HG03060 (cell line): ENCODE measurements around the gene LETM1.

Experiments used
- ATAC-seq: cut with Tn5 transposase; IDR thresholded peaks from one replicate; pipeline ENCODE4 v1.9.1; 2021; ENCODE audit warnings: low read depth, moderate number of reproducible peaks; ENCODE audit not compliant: unreplicated experiment

LETM1 gene

DNA sequence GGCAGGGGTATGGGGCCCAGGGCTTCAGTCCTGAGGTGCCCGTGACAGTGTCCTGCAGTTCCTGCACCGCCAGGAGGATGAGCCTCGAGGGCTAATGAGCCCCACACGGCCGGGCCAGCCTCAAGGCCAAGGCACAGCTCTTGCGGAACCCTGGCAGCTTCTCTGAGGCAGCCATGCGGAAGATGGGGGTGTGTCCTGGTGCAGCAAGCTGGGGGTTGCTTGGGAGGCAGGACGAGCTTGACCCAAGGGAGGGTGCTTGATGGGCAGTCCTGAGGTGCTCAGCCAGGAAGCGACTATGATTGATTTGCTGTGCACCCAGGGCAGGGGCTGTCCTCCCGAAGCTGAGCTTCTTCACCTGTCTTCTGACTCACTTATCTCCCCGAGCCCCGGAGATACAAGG lies 72.0 kb downstream of the LETM1 start:
- no peak for ATAC-seq

DNA sequence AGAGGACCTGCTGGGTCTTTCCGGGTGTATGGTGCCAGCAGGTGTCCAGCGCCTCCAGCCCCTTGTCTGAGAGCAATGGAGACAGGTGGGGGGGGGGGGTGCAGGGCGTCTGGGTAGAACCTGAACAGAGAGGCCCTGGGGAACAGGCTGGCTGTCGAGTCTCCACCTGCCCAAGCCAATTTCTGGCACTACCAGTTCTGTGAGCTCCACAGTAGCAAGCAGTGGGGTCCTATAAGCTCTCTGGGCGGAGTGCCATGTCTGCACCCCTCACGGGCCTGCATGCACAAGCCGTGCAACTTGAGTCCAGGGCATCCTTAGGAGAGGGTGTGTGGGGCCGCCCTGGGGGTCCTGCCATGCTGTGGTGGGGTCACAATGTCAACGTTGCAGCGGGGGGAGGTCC lies 72.9 kb downstream of the LETM1 start:
- ATAC-seq, result no peak

DNA sequence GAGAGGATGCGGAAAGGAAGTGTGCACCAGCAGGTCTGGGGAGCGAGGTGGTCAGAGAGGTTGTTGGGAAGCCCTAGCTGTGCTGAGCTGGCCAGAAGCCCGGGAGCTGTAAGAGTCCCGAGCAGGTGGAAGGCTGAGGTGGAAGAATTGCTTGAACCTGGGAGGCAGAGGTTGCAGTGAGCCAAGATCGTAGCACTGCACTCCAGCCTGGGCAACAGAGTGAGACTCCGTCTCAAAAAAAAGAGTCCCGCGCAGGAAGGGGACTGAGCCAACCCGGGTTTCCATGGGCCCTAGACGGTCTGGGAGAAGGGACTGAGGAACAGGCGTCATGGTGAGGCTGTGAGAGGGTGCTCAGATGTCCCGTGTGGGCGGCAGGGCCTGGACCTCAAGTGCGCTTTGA lies 75.5 kb downstream of the LETM1 start:
- ATAC-seq, result no peak

DNA sequence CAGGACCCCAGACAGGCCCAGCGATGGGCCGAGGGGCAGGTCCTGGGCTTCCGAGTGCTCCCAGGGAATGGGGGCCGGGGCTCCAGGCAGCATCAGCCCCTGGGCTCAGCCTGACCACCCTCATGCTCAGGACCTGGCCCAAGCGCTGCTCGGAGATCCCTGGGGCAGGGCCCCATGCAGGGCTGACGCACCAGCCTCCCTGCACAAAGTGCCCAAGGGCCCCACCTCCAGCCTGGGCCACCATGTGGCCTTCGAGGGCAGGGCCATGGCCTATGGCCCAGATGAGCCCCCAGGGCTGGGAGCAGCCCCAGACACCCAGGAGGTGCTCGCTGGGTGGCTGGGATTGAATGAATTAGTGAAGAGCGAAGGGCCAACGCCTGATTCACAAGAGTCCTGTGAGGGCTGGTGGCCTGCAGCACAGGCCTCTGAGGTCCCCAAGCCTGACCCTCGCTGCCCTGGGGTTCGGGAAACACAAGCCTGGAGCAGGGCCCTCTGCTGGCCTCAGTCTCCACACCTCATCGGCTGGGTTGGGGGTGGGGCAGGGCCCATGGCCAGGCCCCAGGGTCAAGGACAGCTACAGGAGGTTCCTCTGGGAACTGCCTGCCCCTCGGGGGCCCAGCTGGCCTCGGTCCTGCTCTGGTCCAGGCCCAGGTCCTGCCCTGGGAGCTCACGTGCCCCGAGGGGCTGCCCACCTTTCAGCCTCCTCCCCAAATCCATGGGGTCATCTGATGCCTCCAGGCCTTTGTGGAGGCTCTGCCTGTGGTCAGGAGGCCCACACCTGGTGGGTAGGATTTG lies 76.2 kb downstream of the LETM1 start:
- ATAC-seq, result no peak

DNA sequence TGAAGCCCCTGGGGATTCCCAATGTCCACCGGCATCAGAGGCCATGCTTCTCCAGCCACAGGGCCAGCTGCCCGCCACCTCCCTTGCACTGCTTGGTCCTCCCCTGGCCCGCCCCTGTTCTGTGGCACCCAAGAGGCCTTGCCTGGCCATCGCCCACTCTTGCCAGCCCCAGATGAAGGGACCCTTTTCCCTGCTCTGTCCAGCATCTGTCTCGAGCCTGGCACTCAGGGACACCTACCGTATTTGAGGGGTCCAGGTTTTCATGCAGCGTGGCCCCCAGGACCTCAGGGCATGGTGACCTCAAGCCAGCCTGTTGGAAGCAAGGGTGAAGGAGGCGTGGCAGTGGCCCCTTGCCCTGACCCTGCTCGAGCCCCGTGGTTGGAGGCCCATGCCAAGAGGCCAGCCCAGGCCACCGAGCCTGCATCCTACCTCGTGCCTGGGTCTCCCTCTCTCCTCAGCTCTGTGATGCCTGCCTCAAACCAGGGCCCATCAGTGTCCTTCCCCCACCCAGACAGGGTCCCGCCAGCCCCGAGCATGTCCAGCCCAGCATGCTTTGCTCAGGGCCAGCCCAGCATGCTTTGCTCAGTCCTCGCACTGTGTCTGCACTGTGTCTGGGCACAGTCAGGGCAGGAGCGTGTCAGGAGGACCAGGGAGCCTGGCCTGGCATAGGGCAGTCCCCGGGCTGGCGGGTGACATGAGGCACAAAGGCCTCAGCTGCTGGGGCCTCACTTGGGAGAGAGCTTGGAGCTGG lies 77.1 kb downstream of the LETM1 start:
- no peak for ATAC-seq

DNA sequence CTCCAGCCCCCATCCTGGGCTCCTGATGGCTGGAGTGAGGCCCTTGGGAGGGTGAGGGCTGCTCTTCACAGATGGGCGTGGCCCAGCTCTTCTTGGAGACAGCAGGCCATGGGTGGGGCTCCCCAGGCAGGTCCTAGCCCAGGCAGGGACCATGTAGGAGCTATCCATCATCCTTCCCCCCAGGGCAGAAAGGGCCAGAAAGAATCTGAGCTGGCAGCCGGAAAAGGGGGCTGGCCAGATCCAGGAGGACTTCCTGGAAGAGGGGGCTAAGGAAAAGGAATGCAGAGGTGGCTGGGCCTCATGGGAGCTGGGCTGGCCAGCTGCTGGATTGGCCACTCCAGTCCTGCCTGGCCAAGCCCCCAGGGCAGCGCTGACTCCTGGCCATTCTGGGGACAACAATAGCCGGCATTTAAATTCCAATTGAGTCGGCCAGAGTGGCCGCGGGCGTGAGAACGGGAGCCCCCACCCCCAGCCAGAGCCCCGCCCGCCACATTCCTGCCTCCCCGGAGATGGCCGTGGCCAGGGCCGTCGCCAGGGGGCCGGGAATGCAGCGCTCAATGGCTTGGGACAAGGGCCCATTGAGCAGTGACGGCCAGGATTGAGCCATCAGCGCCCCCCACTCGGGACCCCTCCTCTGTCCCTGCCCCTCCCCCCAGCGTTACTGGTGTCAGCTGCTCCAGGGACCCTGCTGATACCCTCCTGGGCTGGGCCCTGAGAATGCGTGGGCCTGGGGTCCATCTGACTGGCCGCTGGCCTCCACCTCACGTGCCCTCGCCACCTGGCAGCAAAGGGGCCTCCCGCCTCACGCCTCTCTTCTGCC lies 77.9 kb downstream of the LETM1 start:
- no peak for ATAC-seq

DNA sequence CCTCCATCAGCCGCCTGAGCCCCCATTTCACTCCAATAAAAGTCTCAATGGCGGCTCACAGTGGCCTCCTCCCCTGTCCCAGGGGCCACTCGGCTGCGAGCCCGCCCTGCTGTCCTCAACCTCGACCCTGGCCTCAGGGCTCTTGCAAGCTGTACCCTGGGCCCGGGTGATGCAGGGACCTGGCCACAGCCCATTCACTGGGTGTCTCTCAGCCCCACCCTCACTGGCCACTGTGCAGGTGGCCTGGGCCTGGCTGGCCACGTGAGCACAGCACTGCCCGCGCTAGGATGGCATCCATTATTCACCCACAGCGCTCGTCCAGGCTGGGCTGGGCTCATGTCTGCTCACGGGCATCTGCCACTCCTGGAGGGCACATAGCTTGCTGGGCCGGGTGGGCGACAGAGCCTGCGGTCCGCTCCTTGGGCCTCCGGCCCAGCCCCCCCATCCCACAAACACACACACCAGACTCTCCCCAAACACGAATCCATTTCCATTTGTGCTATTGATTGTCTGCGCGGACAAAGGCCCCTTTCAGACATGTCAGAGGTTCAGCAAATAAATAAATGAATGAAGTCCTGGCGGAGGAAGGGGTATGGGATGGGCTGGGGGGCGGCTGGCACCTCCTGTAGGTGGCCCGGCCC lies 79.3 kb downstream of the LETM1 start:
- no peak for ATAC-seq

DNA sequence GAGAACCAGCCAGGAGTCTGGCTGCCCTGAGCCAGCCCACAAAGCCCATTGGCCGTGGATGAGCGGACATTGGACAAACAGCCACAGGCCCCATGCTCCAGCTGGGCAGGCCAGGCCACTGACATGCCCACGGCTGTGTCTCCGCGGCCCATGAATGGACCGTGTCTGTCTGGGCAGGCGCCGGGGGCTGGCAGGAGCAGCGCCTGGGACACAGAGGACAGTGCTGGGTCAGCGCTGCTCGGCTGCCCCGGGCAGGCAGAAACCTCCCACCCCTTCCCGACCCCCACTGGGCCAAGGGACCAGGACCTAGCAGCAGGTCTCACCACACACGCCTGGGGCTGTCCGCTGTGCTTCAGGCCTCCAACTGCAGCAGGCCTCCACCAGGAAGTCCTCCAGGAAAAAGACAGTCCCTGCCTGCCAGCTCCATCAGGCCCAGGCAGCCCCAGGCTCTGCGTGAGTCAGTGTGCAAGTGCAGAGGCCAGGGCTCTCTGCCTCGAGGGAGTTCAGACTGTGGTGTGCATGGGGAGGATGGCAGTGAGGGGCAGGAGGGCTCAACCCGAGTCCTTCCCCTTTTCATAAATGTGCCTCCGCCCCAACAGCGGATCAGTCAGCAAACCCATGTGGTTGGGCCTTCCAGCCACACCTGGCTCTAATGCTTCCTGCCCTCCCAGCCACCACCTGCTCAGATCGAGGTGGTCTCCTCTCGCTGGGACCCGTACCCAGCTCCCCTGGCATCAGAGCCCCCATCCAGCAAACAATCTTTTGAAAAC lies 80.0 kb downstream of the LETM1 start:
- ATAC-seq, result no peak

DNA sequence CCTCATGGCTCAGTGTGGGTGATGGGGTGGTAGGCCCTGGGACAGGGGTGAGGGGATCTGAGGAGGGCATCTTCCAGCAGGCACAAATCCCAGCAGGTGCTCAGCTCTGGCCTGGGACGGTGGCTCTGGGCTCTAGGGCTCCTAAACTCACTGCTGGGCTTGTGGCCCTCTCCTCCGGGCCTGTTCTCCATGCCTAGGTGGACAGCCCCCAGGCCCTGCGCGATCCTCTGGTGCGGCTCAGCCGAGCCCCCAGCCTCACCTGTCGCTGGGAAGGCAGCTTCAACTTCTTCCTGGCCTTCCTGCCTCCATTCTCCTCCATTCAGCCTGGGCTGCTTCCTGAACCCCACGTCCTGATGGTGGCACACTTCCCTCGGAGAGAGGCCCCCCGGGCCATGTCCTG lies 82.2 kb downstream of the LETM1 start:
- no peak for ATAC-seq

DNA sequence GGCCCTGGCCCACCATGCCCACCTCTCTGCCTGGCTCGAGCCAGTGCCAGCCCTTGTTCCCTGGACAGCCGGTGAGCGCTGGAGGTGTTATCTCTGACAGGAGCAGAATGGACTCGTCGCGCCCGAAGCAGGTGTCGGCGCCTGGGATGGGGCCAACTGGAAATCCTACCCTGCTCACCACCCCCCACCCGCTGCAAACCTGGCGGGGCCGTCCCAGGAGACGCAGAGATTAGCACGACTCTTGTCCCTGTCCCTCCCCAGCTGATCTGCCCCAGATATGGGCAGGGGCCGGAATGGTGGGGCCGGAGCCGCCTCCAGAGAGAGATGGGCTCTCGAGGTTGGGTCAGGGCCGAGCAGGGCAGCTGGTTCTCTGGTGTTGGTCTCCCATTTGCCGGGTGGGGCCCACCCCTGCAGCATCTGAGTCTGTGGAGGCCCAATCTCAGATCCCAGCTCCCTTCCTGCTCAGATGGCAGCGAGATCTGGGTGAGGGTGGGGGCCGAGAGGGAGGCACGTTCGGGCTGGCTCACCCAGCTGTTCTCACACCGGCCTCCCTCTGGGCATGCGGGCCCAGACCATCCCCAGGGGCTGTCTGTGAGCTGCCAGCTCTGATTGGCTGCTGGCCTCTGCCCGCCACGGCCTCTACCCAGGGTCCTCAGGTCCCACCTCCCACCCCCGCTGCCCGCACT lies 83.0 kb downstream of the LETM1 start:
- no peak for ATAC-seq

DNA sequence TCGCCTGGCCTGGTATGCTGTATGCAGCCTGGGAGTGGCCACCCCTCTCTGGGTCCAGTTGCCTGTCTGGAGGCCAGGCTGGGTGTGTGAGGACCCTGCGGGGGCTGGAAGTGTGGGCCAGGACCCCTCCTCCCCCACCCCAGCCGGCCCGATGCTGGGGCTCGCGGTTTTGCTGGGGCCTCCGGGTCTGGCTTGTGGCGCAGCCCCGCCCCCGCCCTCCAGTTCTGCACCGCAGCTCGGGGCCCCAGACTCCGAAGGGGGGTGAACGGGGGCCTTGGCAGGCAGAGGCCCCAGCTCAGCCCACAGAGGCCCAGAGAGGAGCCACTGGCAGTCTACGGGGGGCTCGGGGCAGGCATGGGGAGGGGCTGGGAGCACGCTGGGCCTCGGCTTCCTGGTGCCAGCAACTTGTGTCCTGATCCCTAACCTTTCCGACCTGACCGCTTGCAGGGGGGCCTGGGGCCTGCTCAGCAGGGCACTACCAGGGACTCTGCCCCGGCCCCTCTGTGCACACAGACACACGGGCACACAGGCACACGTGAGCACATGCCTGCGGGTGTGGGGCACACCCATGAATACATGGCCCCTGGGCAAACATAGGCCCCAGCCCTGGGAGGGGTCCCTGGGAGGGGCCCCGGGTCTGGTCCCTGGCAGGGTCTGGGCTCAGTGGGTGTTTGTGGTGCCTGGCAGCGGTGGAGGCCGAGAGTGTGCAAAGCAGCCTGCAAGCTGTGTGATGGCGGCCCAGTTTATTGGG lies 84.2 kb downstream of the LETM1 start:
- ATAC-seq, result no peak

DNA sequence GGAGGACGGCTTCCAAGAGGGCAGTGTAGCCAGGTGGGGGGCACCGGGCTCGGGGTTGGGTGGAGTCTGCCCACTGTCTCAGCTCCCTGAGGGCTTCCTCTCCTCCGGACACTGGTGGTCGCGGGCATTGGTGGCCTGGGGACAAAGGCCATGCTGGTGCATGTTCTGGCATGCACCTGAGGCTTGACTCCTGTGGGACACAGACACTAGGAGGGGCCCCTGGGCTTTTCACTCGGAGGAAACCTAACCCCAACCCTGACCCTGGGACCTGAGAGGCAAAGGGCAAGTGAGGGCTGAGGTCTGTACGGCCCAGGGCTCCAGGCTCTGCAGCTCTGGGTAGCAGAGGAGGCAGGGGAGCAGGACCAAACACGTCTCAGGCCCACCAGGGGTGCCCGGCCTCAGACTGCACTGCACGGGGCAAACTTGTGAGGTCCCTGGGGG lies 85.1 kb downstream of the LETM1 start:
- ATAC-seq, result no peak

DNA sequence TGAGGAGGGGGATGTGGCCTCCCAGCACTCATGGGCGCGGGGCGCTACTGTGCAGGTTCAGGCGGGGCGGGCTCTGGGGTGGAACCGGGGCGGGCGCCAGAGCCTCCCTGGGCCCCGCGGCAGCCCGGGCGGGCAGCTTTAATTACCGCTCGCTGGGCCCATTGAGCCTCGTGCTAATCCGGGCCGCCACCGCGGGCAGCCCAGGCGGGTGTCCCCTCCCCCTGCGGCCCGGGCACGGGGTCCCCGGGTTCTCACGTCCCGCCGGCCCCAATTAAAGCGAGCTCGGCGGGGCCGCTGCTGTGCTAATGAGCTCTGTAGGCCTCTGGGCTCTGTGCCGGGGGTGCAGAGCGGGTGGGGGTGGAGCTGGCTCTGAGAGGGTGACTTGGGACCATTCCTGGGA lies 85.7 kb downstream of the LETM1 start:
- no peak for ATAC-seq

DNA sequence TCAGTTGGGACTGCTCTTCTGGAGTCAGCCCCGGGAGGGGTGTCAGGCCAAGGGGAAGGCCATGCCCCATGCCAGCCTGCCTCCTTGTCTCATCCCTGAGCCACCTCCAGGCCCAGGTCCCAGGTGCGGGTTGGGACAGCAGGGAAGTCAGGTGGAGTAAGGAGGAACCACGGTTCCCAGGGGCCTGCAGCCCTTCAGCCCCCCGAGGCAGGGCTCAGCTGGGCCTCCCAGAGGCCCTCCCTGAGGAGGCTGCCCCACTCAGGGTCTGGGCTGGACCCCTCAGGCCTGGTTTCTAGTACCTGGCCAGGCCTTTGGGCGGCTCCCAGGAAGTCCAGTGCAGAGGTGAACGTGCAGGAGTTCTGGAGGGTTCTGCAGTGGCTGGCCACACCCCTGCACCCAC lies 86.3 kb downstream of the LETM1 start:
- ATAC-seq, result no peak

DNA sequence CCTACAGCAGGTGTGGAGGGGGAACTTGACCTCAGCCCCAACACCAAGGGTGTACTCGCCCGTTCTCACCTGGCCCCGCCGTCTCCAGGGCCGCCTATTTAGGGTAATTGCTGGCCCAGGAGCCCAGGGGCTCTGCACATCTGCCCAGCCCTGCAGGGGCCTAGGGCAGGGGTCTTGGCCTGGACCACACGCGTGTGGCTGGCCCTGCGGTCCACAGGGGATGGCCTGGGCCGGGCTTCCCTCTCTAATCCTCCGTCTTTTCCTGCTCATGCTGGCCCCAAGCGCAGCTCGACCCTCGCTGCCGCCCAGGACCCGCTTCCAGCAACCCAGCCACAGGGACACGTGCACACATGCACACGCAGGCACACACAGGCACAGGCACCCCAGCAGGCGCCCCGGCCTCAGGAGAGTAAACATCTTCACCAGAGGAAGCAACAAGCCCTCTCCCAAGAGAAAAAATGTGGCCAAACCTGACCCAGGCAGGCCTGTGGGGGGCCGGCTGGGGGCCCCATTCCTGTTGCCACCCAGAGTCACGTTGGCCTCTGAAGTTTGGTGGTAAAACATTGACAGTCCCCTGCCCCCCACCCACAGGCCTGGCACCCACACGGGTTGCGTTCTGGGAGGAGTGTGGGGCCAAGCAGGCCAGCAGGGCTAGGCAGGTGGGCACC lies 87.5 kb downstream of the LETM1 start:
- no peak for ATAC-seq

DNA sequence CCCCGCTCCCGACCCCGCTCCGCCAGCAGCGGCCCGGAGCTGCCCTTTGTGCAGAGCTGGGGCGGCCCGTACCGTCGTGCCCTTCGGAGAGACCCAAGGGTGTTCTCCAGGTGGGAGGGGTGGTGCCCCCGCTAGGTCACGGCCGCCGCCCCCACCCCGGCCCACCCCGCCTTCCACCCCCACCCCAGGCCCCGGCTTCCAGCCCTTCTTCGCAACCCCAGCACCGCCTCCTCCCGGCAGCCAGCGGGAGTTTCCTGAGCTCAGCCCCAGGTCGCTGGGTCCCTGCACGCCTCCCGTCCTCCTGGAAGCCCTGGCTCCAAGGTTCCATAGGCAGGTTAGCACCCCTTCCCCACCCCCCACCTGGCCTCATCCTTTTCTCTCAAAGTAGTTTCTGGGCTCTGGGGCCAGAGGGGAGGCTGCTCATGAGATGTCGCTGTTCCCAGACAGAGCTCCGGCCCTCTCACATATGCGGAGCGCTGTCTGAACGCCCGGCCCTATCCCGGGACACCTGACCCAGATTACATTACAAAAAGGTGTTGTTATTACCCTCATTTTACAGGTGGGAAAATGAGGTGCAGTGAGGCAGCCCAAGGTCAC lies 88.1 kb downstream of the LETM1 start:
- no peak for ATAC-seq

DNA sequence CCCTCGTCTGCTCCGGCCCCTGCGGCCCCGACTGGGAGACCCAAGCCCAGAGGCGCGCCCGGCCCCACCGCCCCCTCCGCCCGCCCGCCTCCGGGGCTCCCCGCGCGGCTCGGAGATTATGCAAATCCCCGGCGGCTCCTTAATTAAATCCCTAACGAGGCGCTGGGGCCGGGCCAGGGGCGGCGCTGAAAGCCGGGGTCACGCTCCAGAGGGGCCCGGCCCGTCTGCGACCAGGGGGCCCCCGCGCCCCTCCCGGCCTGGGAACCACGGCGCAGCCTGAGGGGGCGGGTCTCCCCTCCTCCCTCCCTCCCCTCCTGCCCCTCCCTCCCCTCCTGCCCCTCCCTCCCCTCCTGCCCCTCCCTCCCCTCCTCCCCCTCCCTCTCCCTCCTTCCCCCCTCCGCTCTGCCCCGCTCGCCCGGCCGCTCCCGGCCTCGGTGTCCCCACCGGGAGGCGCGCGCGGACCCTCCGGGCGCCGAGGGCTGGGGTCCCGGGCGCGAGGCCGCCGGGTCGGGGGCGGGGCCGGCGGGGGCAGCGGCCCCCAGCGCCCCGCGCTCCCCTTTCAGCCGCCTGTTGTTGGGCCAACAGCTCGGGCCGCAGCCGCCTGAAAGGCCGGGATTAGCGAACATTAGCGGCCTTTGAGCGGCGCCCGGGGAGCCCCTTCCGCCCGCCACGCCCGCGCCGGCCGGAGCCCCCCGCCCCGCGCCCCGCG lies 88.7 kb downstream of the LETM1 start:
- no peak for ATAC-seq
